ENCODE data around the gene DLG1. TPM values are rescaled to one million over a fixed set of nuclear protein-coding genes. Genes with fewer than 3 reads are reported as not detected.

DLG1 gene
- total RNA-seq, 1 donor from 2014 or later: 115 TPM

- DNase-seq (ENCODE audit: extremely low spot score in 2 of 2): no peak
- H3K4me3 ChIP-seq: no peak overlapping the region
- intact Hi-C loops (cut with DNase I): loop anchor here (10.0 kb wide), 1 partner anchor 177 kb away; no protein-coding TSS in a partner anchor
- H3K27me3 ChIP-seq: no peaks in the 10 kb centered on the region
- no peak overlapping the region for H3K27ac ChIP-seq
- peaks cover 15% of the 10 kb centered on the region for H3K4me1 ChIP-seq
- no peaks in the 10 kb centered on the region for H3K9me3 ChIP-seq
- no peaks in the 10 kb centered on the region for H3K36me3 ChIP-seq
- TF ChIP-seq CTCF (IDR thresholded peaks at IDR 0.05): no peak
- TF ChIP-seq POLR2AphosphoS5 (IDR thresholded peaks at IDR 0.05; ENCODE audit: insufficient read depth in 1 of 2, low read depth in 1 of 2): no peak
- TF ChIP-seq POLR2A (IDR thresholded peaks at IDR 0.05): no peak
Observed at GRCh38 chr3:197007953-197008352, 290.5 kb downstream of the DLG1 start.

DNA sequence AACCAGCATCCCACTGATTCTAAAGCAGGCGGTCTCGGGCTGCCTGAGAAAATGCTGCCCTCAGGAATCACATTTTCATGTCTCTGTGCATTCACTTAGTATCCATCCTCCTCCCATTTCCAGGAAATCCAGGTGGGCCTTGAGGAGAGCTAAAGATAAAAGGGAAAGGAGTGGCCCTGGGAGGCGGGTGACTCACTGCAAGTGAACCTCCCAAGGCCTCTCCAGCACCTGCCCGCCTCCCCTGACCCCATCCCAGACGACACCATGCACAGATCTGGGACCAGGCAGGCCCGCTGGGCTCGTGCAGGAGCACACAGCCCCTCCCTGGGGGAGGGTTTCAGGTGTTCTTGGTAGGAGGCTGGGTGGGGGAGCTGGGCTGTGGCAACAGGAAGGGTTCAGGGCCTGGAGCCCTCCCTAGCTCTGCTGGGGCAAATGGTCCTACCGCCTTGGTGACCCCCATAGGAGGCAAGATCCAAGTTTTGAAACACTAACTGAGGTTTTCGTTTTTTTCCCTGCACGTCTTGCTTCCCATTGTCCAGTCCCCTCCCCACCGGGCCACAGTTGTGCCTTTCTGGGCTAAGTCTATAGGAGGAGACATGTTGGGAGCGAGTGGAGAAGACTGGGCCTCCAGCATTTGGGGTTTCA is 291.0 kb downstream of the DLG1 start:
- TF ChIP-seq POLR2A (IDR thresholded peaks at IDR 0.05) (no peak), CTCF (IDR thresholded peaks at IDR 0.05) (no peak), POLR2AphosphoS5 (IDR thresholded peaks at IDR 0.05; ENCODE audit: insufficient read depth in 1 of 2, low read depth in 1 of 2) (no peak)
- no peak overlapping the region for H3K27ac ChIP-seq
- intact Hi-C loops (cut with DNase I): loop anchor here (10.0 kb wide), 1 partner anchor 177 kb away; no protein-coding TSS in a partner anchor
- no peaks in the 10 kb centered on the region for H3K9me3 ChIP-seq
- no peak for DNase-seq (ENCODE audit: extremely low spot score in 2 of 2)
- peaks cover 17% of the 10 kb centered on the region for H3K4me1 ChIP-seq
- H3K36me3 ChIP-seq: no peaks in the 10 kb centered on the region
- no peaks in the 10 kb centered on the region for H3K27me3 ChIP-seq
- H3K4me3 ChIP-seq: no peak overlapping the region

GRCh38 chr3:197006860-197007259 is 291.6 kb downstream of the DLG1 start:
- DNase-seq (ENCODE audit: extremely low spot score in 2 of 2): no peak
- peaks cover 20% of the 10 kb centered on the region for H3K4me1 ChIP-seq
- no peaks in the 10 kb centered on the region for H3K9me3 ChIP-seq
- H3K27me3 ChIP-seq: no peaks in the 10 kb centered on the region
- H3K4me3 ChIP-seq: no peak overlapping the region
- no peak overlapping the region for H3K27ac ChIP-seq
- TF ChIP-seq POLR2A (IDR thresholded peaks at IDR 0.05) (no peak), POLR2AphosphoS5 (IDR thresholded peaks at IDR 0.05; ENCODE audit: insufficient read depth in 1 of 2, low read depth in 1 of 2) (no peak), CTCF (IDR thresholded peaks at IDR 0.05) (no peak)
- H3K36me3 ChIP-seq: no peaks in the 10 kb centered on the region
- intact Hi-C loops (cut with DNase I): loop anchor here (10.0 kb wide), 1 partner anchor 178 kb away; no protein-coding TSS in a partner anchor

DNA sequence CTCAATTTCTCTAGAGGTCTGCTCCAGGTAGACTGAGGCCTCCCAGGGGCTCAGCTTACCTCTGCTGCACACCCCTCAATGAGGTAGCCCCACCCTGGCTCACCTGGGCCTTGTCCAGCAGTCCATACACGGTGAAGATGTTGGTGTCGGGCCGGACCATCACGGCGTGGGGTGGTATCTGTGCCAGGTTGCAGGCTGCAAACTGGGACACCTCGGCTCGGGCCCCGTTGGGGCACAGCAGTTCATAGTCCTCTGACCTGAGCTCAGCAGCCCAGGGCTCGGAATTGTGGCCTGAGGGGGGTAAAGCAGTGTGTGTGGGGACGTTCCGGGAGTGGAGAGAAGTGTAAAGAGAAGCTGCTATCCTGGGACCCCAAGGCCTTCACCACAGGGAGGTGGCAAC is 292.0 kb downstream of the DLG1 start:
- H3K36me3 ChIP-seq: no peaks in the 10 kb centered on the region
- H3K27me3 ChIP-seq: no peaks in the 10 kb centered on the region
- peaks cover 20% of the 10 kb centered on the region for H3K4me1 ChIP-seq
- TF ChIP-seq POLR2A (IDR thresholded peaks at IDR 0.05) (no peak), POLR2AphosphoS5 (IDR thresholded peaks at IDR 0.05; ENCODE audit: insufficient read depth in 1 of 2, low read depth in 1 of 2) (no peak), CTCF (IDR thresholded peaks at IDR 0.05) (no peak)
- no peak overlapping the region for H3K27ac ChIP-seq
- intact Hi-C loops (cut with DNase I): loop anchor here (10.0 kb wide), 1 partner anchor 178 kb away; no protein-coding TSS in a partner anchor
- DNase-seq (ENCODE audit: extremely low spot score in 2 of 2): no peak
- H3K4me3 ChIP-seq: no peak overlapping the region
- H3K9me3 ChIP-seq: no peaks in the 10 kb centered on the region
